COLO668 (cell line): ENCODE measurements around the gene ZFHX3.
A peak's percentile ranks its signal among the peaks of the same experiment; 100 is the strongest.

Source experiments
- DNase-seq: peaks from one replicate; lab custom pipeline; 2025; ENCODE audit not compliant: unreplicated experiment; lab: John Stamatoyannopoulos, UW

ZFHX3 gene

DNA sequence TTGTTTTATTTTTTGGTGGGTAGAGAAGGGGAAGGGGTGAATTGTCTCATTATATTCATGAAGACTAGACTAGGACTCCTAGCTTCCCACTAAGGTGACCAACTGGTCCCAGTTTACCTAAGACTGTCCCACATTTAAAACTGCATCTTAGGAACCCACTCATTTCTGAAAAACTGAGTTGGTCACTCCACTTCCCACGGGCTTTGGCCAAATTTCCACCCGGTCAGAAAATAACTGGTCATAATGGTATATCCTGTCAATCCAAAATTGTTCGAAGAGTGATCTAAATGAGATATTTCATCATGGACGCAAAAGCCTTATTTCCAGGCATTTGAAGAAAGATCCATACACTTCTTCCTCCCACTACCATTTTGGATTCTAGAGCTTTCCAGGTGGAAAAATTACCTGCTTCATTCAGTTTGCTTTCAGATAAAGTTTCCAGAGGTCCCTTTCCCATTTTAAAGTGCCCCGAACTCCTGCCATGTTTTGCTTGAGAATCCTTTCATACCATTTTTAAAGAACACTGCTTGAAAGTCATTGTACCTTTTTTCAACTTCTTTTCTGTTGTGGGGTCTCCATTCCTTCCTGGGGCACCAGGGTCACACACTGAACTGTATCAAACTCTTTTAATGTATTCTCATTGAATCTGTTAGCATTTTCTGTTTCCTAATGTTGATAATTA, 21.8 kb upstream of the ZFHX3 start:
- DNase-seq = no peak

- peak; percentile 65 for DNase-seq
These were observed 20.8 kb upstream of the ZFHX3 start for GRCh38 chr16:73068541-73069401.

DNA sequence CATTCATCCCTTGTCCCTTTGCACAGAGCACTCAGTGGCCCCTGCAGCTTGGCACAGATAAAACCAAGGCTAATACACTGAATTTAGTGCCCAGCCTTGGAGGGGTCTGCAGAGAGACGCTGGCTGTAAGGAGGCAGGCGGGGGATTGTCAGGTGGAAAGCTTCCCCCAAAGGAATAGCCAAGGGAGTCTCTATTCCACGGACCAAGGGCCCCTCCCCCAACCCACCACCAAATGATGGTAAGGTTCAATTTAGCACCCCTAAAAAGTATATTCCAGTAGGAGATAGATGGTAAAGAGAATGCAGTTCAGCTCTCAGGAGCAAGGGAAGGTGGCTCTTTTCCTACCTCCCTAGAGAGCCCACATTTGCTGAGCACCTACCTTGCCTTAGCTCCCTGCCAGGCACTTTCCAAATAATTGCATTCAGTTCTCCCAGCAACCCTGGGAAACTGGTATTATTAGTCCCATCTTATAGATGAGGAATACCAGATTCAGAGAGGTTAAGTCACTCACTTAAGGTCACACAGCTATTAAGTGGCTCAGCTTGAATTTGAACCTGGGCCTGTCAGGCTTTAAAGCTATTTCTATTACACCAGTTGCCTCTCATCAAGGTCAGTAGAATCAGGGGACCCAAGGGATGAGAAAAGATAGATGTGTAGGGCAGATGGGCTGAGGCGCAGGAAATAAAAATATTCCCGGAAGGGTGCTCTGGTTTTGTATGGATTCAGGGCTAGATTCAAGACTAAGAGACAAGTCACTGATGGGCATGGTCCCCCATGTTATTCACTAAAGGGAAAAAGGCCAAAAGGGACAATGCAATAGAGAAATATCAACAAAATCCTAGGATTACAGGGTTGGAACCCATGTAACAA, 20.0 kb upstream of the ZFHX3 start:
- no peak for DNase-seq

GRCh38 chr16:73066927-73067670, 19.2 kb upstream of the ZFHX3 start:
- no peak for DNase-seq

DNA sequence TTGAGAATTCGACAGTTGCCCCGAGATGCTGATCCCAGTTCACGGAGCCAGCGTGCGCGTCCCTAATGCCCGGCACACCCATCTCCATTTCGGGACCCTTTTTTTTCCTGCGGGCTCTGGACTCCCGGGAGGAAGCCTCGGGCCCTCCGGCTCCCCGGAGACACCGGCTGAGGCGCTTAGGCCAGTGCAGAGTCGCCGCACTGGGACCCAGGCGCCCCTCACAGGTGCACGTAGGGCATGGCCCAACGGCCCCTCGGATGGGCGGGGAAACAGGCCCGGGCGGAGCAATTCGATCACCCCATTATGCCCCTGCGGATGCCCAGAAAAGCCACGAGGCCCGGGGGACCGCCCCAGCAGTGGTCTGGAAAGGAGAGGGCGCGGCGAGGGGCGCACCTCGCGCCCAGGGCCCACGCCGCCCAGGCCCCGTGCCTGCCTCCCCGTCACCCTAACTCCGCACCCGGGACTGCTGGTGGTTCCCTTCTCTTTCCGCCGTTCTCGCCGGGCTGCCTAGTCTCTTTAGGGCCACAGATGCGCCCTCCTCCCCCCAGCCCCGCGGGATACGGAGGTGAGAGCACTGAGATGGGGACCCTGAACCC, 18.5 kb upstream of the ZFHX3 start:
- DNase-seq = no peak

GRCh38 chr16:73065632-73066330, 17.9 kb upstream of the ZFHX3 start:
- no peak for DNase-seq

DNA sequence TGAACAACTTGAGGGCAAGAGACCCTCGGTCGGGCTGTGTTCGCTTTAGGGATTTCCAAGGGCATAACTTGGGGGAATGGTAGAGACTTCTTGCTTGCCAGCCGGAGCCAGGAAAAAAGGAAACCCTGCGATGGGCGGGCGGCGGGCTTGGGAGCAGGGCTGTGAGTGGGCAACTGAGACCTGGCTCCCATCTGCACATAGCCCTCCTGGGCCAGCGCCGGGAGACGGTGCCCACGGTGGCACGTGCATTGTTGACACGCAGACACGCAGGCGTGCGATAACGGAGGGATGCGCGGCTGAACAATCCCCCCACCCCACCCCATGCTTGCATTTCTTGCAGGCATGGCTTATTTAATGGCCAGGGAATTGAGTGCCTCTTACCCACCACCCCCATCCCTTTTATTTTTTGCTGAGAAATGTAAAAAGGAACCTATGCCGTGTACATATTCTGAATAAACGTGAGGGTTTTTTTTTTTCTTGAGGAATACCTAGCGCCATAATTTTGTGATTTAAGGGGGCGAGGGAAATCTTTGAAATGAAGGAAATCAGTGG, 17.1 kb upstream of the ZFHX3 start:
- no peak for DNase-seq

DNA sequence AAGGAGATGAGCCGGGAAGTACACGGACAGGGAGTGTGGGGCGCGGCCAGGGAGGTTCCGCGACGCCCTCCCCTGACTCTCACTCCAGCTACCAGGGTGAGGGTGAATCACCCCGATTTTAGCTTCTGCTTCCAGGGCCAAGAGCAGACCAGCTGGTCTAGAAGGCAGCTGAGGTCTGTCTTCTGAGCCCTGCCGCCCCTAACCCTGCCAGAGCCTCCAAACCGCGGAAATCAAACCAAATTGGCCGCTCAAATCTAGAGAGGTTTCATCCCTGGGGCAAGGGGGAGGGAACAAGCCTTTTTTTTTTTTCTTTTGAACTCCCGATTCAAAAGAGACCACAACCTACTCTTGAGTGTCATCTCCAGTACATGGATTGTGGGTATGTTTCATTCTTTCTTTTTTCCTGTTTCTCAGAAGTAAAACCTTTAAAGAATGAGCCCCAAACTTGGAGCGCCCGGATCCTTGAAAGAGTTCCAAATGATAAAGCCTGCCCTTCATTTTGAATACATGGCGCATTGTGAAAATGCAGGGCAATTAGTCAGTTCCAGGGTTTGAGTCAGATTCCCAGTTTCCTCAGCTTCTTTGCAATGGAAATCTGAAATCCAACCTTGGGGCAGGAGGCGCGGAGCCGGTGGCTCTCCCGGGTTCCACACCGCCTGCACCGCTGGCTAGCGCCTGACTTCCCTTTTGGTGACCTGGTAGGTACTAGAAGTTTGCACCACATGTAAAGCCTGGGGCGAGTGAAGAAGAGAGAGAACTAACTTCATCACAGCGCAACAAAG, 16.5 kb upstream of the ZFHX3 start:
- no peak for DNase-seq

DNA sequence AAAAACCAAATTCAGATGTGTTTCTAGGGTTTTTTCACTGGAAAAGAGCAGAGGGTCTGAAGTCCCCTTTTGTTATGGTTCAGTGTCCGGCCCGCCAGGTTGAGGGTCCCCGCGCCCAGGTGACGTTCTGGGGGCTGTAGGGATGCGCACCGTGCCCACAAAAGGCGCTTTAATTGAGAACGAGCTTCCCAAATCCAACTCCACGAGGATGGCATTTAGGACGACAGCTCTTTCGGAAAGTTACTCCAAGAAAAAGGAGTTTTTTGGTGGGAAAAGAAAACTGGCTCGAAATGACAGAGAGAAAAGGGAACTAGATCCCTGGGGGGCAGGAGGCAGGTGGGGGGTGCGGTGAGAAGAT, 15.9 kb upstream of the ZFHX3 start:
- DNase-seq = no peak

GRCh38 chr16:73062743-73063733, 15.1 kb upstream of the ZFHX3 start:
- DNase-seq = no peak

DNA sequence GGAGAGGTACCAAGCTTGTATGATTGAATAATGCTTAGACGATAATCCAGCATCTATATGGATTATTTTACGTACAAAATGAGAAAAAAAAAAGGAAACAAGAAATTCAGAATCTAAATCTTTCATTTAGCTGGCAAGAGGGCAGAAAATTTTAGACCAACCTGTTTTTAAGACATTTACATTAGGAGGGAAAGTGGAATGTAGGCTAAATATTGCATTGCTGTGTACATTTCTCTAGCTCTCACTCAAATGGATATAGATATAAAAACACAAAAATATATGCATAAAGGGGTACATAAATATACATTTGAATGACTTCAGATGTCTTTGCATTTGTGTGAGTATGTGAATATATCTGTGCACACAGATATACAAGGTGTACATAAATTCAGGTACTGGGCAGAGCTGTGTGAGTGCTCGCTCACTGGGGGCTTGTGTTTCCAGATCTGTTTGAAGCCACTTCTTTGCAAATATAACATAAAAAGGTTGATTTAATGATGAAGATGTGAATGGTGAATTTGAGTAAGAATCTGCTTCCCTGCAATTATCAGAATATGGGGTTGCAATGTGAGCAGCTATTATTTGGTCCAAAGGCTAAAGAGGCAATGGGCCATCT, 14.2 kb upstream of the ZFHX3 start:
- DNase-seq = no peak

DNA sequence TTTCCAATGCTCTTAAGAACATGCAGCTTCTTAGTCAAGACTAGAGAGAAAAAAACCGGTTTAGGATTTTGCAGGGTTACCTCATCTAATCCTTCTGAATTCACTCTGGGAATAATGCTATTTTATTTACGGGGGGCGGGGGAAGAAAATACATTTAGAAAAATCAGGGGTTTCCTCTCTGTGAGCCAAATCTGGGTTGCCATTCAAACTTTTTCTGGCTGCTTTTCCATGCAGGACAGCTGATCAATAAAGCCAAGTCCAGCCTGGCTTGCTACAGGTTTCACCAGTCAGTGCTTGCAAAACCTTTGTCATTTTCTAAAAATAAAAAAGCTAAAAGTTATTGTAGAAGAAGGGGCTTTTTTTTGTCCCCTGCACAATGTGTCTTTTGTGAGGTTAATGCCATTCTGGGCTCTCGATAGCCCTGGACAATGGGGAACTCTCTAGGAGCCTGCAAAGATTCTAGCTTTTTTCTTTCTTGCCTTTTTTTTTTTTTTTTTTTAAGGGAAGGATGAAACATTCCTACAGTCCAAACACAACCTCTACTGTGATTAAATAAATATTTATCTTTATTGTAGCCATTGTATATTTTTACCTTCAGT, 13.1 kb upstream of the ZFHX3 start:
- DNase-seq = no peak

DNA sequence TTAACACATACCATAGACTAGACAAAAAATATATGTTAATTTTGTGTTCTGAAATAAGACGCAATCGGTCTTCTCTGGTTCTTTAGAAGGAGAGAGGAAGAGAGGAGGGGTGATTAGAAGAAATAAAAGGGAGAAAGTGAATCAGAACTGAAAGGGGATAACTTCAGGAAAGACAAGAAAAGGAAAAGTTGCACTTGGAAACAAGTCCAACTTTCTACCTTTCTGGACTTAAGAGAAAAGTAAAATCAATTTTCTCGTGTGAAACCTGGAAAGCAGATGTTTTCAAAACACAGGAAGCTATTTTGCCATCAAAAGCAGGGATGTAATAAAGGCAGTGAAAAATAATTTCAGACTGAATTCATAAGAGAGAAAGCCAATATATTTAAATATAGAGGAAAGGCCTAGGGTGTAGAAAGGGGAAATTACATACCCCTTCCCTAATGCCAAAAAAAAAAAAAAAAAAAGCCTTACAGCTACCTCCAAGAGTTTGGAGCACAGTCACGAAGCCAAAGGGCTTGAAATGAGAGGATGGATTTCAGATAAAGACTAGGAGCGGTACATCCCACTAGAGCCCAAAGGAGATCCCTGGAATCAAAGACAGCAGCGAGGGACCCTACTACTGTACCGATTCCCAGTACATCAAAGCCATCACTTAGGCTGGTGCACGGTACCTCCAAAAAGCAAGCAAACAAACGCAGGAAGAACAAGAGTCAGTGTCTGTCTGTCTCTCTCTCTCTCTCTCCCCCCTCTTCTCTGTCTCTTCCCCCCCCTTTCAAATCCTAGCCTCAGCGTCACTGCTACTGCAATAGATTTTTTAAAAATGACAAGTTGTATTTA, 12.1 kb upstream of the ZFHX3 start:
- DNase-seq = no peak

- DNase-seq = peak; percentile 77
These were observed 10.9 kb upstream of the ZFHX3 start for GRCh38 chr16:73058616-73059409.

GRCh38 chr16:73058221-73058615, 10.3 kb upstream of the ZFHX3 start:
- peak; percentile 83 for DNase-seq
